RWPE1 (cell line): ENCODE results near the gene DBT.

ENCODE experiments used
- CTCF ChIA-PET: fragments of 350-600 bp; sonication (Branson Sonifier 250); formaldehyde crosslinking; extraction: SDS; loops from one replicate; lab custom pipeline; 2021; lab: Yijun Ruan, JAX
- POLR2A ChIA-PET: fragments of 400-600 bp; formaldehyde crosslinking; extraction: SDS; loops from one replicate; lab custom pipeline; 2020; ENCODE audit warnings: antibody characterized with exemption; ENCODE audit not compliant: low non-redundant PET; lab: Yijun Ruan, JAX
- DNase-seq: peaks from one replicate; pipeline ENCODE4 v3.0.0; 2012; ENCODE audit warnings: low spot score
- H3K27ac ChIP-seq: fragments of 450-650 bp; 2 replicates; pipeline ENCODE4 v1.5.1; 2017
- TF ChIP-seq, protein P1 (sequence below): fragments of 450-650 bp; conservative IDR thresholded peaks from 2 replicates; pipeline ENCODE4 v1.5.1; 2017; ENCODE audit warnings: low read depth, mild to moderate bottlenecking

DBT gene

DNA sequence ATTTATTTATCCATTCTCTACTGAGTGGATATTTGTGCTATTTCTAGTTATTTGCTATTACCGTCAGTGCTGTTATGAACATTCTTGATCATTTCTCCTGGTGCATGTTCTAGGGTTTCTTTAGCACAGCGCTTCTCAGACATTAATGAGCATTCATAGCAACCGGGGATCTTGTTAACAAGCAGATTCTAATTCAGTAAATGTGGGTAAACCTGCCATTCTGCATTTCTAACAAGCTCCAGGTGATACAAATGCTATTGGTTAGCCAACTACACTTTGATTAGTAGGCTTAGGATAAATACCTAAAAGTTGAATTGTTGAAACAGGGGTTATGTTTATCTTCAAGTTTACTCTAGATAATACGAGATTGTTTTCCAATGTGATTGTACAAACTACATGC is 3.3 kb upstream of the DBT start:
- TF ChIP-seq, protein P1, sequence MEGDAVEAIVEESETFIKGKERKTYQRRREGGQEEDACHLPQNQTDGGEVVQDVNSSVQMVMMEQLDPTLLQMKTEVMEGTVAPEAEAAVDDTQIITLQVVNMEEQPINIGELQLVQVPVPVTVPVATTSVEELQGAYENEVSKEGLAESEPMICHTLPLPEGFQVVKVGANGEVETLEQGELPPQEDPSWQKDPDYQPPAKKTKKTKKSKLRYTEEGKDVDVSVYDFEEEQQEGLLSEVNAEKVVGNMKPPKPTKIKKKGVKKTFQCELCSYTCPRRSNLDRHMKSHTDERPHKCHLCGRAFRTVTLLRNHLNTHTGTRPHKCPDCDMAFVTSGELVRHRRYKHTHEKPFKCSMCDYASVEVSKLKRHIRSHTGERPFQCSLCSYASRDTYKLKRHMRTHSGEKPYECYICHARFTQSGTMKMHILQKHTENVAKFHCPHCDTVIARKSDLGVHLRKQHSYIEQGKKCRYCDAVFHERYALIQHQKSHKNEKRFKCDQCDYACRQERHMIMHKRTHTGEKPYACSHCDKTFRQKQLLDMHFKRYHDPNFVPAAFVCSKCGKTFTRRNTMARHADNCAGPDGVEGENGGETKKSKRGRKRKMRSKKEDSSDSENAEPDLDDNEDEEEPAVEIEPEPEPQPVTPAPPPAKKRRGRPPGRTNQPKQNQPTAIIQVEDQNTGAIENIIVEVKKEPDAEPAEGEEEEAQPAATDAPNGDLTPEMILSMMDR: no peak
- ChIA-PET CTCF (no interaction called here), POLR2A (no interaction called here)
- no peak overlapping the region for H3K27ac ChIP-seq
- no peak for DNase-seq

DNA sequence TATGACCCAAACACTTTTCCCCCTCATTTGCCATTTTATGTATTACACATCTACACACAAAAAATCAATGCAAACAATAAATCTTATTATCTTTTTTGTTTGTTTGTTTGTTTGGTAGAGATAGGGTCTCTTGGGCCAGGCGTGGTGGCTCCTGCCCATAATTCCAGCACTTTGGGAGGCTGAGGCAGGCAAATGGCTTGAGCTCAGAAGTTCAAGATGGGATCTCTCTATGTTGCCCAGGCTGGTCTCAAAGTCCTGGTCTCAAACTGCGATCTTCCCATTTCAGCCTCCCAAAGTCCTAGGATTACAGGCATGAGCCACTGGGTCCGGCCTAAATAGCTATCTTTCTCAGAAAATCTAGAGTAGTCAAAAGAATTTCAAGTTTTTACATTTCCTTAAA is 1.2 kb upstream of the DBT start:
- H3K27ac ChIP-seq: no peak overlapping the region
- POLR2A ChIA-PET: no interaction called here
- DNase-seq: no peak
- CTCF ChIA-PET: no interaction called here
- TF ChIP-seq, protein P1: no peak

DNA sequence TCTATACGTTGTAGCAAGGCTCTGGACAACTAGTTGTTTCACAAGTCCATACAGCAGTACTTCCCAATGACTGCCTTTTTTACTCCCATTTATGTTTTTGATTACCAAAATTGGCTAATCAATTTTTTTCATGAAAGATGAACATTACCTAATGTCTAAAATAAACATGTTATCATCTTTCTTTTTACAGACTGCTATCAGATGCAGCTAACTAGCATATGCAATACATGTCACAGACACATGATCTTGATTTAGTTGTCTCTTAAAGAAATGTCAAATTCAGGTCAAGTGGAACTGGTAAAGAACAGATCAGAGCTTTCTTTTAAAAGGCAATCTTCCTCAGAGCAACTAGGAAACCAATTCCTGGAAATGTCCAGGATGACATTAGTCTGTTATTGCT is 630 bp upstream of the DBT start:
- H3K27ac ChIP-seq: no peak overlapping the region
- ChIA-PET POLR2A (no interaction called here), CTCF (no interaction called here)
- DNase-seq: no peak
- TF ChIP-seq, protein P1: no peak

DNA sequence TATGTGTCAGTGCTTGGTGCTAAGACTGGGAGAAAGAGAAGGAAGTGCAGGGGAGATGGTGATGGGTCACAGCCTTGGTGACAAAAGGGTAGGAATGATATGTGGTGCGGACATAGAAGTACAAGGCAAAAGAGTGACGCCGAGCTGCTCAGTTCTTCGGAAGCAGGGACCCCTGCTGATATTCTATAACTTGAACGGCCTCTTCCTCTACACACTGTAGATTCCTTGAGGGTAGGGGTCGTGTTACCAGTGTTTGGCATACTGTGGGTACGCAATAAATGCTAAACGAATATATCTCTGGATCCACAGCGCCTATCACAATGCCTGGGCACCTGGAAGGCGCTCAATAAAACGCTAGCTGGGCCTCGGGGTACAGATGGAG is 488 bp downstream of the DBT start:
- POLR2A ChIA-PET: interaction anchor here (0.6 kb wide), 1 partner anchor 10 kb away, joined by 6 read pairs; no protein-coding TSS in a partner anchor
- peak overlapping the region; percentile 78 for H3K27ac ChIP-seq
- CTCF ChIA-PET: no interaction called here
- DNase-seq: no peak
- TF ChIP-seq, protein P1: no peak

DNA sequence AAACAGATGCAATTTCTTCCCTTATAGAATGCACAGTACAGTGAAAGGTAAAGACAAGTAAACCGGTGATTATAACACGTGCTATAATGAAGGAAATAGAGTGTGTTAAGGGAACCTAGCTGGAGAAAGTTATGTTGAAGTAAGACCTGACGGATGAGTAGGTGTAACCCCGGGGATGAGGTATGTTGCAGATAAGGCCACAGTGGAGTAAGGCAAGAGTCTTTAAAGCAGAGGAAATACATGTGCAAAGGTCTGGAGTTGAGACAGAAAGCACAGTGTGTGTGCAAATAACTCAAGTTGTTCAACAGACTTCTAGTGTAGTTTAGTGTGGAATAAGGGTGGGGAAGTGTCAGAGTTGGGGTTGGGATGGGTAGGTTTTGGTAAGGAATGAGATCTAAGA is 2.9 kb downstream of the DBT start:
- POLR2A ChIA-PET: no interaction called here
- TF ChIP-seq, protein P1: no peak
- CTCF ChIA-PET: interaction anchor here (0.7 kb wide), 1 partner anchor 543 kb away, joined by 3 read pairs; no protein-coding TSS in a partner anchor
- DNase-seq: no peak
- no peak overlapping the region for H3K27ac ChIP-seq

DNA sequence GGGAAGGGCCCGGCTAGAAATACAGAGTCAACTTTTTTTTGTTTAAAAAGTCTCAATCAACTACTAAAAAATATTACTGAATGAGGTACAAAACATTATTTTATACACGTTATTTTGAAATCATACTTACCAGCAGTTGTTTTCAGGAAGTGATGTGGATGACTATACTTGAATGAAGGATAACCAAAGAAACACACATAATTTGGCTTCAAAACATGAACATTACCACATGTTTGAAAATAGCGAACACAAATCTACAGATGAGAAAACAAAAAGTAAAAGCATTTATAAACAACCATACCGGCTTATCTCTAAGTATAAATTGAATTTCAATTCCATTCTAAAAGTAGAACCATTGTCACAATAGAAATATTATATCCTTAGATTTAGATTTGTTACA is 9.0 kb downstream of the DBT start:
- TF ChIP-seq, protein P1: no peak
- ChIA-PET POLR2A (no interaction called here), CTCF (no interaction called here)
- no peak for DNase-seq
- H3K27ac ChIP-seq: no peak overlapping the region

DNA sequence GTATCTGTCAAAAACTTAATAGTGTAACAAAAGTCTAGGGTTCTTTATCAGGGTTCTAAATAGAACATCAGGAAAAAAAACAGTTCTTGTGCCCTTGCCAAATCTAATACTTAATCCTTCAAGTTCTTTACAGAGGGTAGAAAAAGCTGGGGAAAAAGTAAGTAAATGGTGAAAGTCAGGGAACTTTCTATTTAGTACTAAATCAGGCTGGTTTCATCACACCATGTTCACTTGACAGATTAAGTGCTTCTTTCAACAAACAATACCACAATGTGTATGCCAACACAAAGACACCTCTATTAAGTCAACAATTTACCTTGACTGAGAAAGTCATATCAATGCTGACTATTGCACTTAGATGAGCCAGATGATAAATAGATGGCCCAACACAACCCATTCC is 9.7 kb downstream of the DBT start:
- TF ChIP-seq, protein P1: no peak
- ChIA-PET CTCF (no interaction called here), POLR2A (no interaction called here)
- DNase-seq: no peak
- H3K27ac ChIP-seq: no peak overlapping the region
